NCI-H460 (cell line): ENCODE results near the gene FOXD4L3. TPM values are rescaled to one million over a fixed set of nuclear protein-coding genes. Genes with fewer than 3 reads are reported as not detected.
"Not testable (repeated sequence)": the region's sequence is repeated elsewhere in the genome, so short reads cannot be mapped to it uniquely, and the experiment has no call there.

ENCODE experiments used
- DNase-seq: peaks from one replicate; pipeline ENCODE4 v3.0.0-alpha.2; 2016; ENCODE audit warnings: low read depth; ENCODE audit errors: extremely low read depth
- polyA plus RNA-seq: library from polyadenylated mRNA; depleted of rRNA; stranded (reverse); fragments of >200 nt; gene quantifications from 2 replicates; pipeline ENCODE4 v1.2.3, GENCODE V29; 2014; cell fraction: nucleus; rRNA removed
- total RNA-seq: library from RNA; depleted of rRNA; stranded (reverse); fragments of >200 nt; shearing (Covaris generic); gene quantifications from 2 replicates; pipeline ENCODE4 v1.2.3, GENCODE V29; 2014; rRNA removed

FOXD4L3 gene
- total RNA-seq = not detected in 2 replicates
- not detected in 2 replicates for polyA plus RNA-seq

DNA sequence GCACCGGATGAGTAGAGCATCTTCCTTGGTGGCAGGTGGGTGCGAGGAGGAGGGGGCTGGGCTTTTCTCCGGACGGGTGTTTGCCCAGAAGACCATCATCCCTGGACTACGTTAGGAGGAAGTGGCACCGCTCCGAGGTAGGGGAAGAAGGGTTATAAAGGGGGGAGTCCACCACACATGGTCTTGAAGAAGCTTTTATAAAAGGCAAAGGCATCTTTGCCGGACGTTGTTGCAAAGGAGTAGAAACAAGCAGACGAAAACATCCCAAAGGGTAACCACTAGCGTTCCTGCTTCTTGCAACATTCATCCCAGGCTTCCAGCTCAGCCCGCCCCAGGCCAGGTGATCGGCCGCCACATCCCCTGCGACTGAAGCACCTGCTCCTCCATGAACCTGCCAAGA, at the start of gene FOXD4L3:
Gene FOXD4L3 (plus strand): TSS at position 301 of the 400 bp plus-strand sequence. CDS start 85 bp downstream, at position 386.
- DNase-seq = not testable (repeated sequence)

DNA sequence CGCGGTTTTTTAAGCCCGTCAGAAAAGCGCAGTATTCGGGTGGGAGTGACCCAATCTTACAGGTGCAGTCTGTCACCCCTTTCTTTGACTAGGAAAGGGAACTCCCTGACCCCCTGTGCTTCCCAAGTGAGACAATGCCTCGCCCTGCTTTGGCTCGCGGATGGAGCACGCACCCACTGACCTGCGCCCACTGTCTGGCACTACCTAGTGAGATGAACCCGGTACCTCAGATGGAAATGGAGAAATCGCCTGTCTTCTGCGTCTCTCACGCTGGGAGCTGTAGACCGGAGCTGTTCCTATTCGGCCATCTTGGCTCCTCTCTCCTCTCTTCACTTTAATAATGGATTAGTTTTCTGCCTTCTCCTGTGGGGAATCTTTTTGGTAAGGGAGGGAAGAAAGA, 21.6 kb upstream of the FOXD4L3 start:
- not testable (repeated sequence) for DNase-seq

DNA sequence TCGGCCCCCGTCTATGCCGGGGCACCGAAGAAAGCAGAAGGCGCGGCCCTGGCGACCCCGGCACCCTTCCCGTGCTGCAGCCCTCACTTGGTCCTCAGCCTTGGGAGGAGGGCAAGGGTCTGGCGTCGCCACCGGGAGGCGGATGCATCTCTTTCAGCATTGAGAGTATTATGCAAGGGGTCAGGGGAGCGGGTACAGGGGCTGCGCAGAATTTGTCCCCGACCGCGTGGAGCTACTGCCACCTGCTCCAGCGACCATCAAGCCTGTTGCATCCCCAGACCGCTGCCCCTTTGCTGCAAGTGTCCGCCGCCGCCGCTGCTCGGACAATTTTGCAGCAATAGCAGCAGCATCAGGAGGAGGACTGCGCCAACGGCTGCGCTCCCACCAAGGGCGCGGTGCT, 1.1 kb downstream of the FOXD4L3 start:
- not testable (repeated sequence) for DNase-seq

GRCh38 chr9:68304212-68304611, 1.5 kb downstream of the FOXD4L3 start:
- DNase-seq = not testable (repeated sequence)

GRCh38 chr9:68304777-68305176, 2.1 kb downstream of the FOXD4L3 start:
- DNase-seq = not testable (repeated sequence)

DNA sequence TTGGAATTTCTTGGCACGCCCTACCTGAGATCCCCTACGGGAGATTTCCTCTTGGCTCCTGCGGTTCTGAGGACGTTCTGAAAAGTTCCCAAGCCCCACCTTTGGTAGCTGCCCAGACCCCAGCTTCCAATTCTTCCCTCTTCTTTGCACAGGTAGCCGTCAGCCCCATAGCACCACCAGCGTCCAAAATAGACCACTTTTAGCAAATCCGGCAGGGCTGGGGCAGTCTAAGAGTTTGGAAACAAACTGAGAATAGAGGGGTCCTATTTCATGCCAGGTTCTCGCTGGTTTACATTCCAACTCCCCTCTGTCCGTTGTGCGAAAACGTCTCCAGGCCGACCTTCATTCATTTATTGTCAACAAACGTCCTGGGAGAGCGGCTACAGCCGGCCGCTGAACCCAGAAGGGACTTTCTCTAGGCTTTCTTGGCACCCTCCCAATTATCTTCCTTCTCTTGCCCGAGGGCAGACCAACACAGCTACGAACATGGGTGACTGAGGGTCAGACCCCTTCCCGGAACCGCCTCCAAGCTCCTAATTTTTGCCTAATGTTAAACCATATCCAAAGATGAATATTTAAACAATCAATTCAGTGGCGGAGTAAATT, 3.1 kb downstream of the FOXD4L3 start:
- not testable (repeated sequence) for DNase-seq

GRCh38 chr9:68306391-68306964, 3.8 kb downstream of the FOXD4L3 start:
- DNase-seq = not testable (repeated sequence)

GRCh38 chr9:68307127-68307526, 4.5 kb downstream of the FOXD4L3 start:
- not testable (repeated sequence) for DNase-seq

GRCh38 chr9:68307654-68308053, 5.0 kb downstream of the FOXD4L3 start:
- not testable (repeated sequence) for DNase-seq

DNA sequence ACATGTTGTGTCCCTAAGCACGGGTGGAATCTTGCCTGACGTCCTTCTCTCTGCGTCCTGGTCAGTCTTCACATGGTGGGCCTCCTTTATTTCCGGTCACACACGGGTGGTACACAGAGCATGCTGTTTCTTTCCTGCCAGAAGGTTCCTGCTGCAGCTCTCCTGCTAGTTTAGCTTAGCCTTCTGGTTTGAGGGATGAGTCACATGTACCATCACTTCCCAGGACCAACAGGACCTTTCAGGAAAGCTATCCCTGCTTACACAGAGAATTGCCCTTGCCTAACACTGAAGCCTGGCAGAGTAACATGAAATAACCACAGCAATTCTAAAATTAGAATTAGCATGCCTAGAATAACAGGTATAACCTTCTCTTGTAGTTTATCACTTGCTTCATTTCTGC, 8.5 kb downstream of the FOXD4L3 start:
- DNase-seq = not testable (repeated sequence)

GRCh38 chr9:68318209-68318608, 15.5 kb downstream of the FOXD4L3 start:
- not testable (repeated sequence) for DNase-seq

DNA sequence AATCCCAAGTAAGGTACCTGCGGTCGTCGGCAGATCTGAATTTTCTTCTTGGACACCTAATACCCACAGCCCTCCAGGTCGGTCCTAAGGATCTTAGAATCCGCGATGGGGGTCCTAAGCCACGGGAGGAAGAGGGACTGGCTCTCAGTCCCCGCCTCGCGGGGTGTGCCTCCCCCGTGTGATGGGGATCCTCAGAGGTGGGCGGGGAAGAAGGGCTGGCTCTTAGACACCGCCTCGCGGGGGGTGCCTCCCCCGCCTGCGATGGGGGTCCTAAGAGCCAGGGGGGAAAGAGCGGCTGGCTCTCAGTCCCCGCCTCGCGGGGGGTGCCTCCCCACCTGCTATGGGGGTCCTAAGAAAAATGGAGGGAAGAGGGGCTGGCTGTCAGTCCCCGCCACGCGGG, 21.1 kb downstream of the FOXD4L3 start:
- not testable (repeated sequence) for DNase-seq

DNA sequence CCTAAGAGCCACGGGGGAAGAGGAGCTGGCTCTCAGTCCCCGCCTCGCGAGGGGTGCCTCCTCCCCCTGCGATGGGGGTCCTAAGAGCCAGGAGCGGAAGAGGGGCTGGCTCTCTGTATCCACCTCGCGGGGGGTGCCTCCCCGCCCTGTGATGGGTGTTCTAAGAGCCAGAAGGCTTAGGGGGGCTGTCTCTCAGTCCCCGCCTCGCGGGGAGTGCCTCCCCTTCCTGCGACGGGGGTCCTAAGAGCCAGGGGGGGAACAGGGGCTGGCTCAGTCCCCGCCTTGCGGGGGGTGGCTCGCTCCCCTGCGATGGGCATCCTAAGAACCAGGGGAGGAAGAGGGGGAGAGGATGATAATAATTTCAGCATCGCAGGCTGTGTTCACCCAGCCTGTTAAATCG, 21.9 kb downstream of the FOXD4L3 start:
- DNase-seq = not testable (repeated sequence)

- DNase-seq = not testable (repeated sequence)
These were observed 26.4 kb downstream of the FOXD4L3 start for GRCh38 chr9:68329106-68329505.

GRCh38 chr9:68330531-68331173, 28.0 kb downstream of the FOXD4L3 start:
- not testable (repeated sequence) for DNase-seq

DNA sequence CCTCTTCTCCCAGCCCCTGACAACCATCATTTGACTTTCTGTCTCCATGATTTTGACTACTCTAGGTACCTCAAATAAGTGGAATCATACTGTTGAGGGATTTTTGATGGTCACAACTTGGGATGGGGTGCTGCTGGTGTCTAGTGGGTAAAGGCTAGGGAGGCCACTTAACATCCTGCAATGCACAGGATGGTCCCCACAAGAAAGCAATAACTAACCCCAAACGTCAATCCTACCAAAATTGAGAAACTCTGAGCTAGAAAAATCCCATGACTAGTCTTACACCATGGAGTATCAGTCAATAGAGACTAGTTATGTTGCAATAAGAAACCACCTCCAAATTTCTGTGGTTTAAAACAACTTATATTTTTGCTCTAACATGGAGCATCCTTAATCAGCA, 29.5 kb downstream of the FOXD4L3 start:
- DNase-seq = not testable (repeated sequence)

DNA sequence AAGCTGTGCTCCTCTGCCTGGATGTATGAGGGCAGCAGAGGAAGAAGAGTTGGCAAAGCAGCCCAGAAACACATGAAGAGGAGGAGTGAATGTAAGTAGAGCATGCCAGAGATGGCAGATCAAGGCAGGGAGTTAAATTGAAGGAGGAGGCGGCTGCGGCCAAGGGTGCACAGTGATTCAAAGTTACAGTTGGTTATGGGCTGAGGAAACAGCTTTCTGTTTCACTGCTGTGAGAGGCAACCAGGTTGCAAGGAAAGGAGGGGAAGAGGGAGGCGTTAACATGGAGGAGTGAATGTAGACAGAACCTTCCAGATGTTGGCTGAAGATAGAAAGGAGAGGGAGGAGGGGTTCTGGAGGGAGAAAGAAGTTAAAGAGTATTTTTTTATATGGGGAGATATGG, 33.3 kb downstream of the FOXD4L3 start:
- not testable (repeated sequence) for DNase-seq

DNA sequence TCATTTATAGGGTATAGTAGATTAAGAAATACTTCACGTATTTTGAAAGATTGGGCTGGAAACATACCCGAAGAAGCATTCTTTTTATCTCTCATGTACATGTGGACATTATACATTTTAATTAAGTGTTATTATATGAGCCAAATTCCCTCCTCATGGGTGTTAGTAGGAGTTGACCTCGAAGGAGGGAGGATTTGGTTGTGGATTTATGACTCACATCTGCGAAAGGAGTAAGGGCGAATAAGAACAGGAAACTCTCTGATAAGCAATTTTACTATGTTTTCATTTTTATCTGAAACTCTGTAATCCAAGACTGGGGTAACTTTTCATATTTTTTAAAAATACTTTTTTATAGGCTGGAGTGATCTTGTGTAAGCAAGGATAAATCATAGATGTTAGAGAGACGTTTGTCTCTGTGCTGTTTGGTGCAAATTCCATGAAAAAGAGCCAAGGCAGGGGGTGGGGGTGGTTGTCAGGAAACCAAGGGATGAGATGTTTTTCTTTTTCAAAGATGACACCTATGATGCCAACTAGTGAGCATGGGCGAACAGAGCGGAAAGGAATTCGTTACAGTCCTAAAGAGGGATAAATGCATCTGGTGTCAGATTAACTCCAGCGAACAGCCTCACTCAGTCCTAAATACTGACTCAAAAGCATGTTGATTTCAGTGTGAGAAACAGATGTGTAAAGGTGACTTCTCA, 34.1 kb downstream of the FOXD4L3 start:
- DNase-seq = not testable (repeated sequence)

- DNase-seq = not testable (repeated sequence)
These were observed 35.3 kb downstream of the FOXD4L3 start for GRCh38 chr9:68338000-68338399.

DNA sequence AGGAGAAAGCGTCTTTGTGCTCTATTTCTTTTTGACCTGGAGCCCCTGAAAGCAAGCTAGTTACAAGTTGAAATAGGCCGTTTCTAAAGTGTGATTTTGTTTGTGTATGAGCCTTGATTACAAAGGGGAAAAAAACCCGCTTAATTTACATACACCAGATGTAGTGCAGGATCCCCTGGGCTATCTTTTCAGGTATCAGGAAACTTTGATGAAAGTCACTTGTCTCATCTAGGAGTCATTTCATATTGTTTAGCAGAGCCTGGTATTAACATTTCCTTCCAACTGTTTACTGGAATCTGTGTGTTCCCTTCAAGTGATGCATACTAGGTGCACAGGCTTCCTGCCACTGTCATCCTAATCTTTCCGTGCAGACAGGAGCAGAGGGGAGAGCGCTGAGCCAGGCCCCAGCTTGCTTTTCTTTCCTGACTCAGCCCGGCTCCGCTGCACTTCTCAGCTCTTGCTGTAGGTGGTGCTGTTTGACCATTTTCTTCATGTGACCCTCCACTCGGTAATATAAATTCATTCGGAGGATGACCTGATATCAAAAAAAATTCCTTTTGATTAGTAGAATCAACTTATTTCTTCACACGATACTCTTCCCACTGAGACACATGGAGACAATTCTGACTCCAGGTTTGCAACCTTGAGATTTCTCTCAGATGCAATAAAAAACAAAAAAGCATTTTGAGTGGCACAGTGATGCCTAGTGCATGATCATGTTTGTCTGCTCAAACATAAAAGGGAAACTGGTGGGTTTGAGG, 39.8 kb downstream of the FOXD4L3 start:
- not testable (repeated sequence) for DNase-seq
